A673 (cell line): Measurements from ENCODE around the gene CLEC2D.

Experiments
- CTCF ChIP-seq: fragments of 300-800, 200-600 bp; sonication (generic); conservative IDR thresholded peaks from 2 replicates; pipeline ENCODE4 v1.5.1; 2017; ENCODE audit warnings: low read depth, mild to moderate bottlenecking, antibody characterized with exemption, low read length, moderate library complexity, mixed read lengths
- EZH2 ChIP-seq: fragments of 200-600 bp; sonication (generic); IDR thresholded peaks from 2 replicates; pipeline ENCODE4 v1.6.1; 2017; ENCODE audit warnings: borderline replicate concordance, low read depth, mild to moderate bottlenecking, mixed read lengths, antibody characterized with exemption, low read length; ENCODE audit not compliant: poor library complexity, severe bottlenecking

GRCh38 chr12:9731797-9732196, 62.3 kb downstream of the CLEC2D start:
- no peak for TF ChIP-seq EZH2
- no peak for TF ChIP-seq CTCF
